Activated CD8-positive, alpha-beta memory T cell treated with anti-CD3 and anti-CD28 coated beads for 48 hours (primary cell): Measurements from ENCODE around the gene OTX2.

Experiments used
- DNase-seq, 3 experiments: peaks; one replicate each; pipeline ENCODE4 v3.0.0-alpha.2; 2020; ENCODE audit warnings: low read depth in 2 of 3, low spot score in 2 of 3

OTX2 gene

GRCh38 chr14:56810147-56810719, at the start of gene OTX2:
Gene OTX2, minus strand, starts transcription at chr14:56810479. Its CDS starts 5,023 bp downstream, at chr14:56805456.
- DNase-seq: no peak

GRCh38 chr14:56858422-56858821, 48.1 kb upstream of the OTX2 start:
- DNase-seq: no peak

GRCh38 chr14:56857216-56857615, 46.9 kb upstream of the OTX2 start:
- DNase-seq: no peak

GRCh38 chr14:56855891-56856461, 45.7 kb upstream of the OTX2 start:
- no peak for DNase-seq

- DNase-seq: no peak
Measured at GRCh38 chr14:56854325-56854724, 44.0 kb upstream of the OTX2 start.

- no peak for DNase-seq
Measured at GRCh38 chr14:56846970-56847930, 37.0 kb upstream of the OTX2 start.

GRCh38 chr14:56844406-56845002, 34.2 kb upstream of the OTX2 start:
- DNase-seq: no peak

- no peak for DNase-seq
Measured at GRCh38 chr14:56841611-56842010, 31.3 kb upstream of the OTX2 start.

- DNase-seq: no peak
Measured at GRCh38 chr14:56840221-56840620, 29.9 kb upstream of the OTX2 start.

GRCh38 chr14:56829151-56829550, 18.9 kb upstream of the OTX2 start:
- no peak for DNase-seq

GRCh38 chr14:56826214-56826613, 15.9 kb upstream of the OTX2 start:
- DNase-seq: no peak

- DNase-seq: no peak
Measured at GRCh38 chr14:56821805-56822610, 11.7 kb upstream of the OTX2 start.

GRCh38 chr14:56821177-56821576, 10.9 kb upstream of the OTX2 start:
- no peak for DNase-seq

- DNase-seq: no peak
Measured at GRCh38 chr14:56817396-56817921, 7.2 kb upstream of the OTX2 start.

- no peak for DNase-seq
Measured at GRCh38 chr14:56816574-56817391, 6.5 kb upstream of the OTX2 start.

GRCh38 chr14:56815745-56816144, 5.5 kb upstream of the OTX2 start:
- DNase-seq: no peak

GRCh38 chr14:56814969-56815700, 4.9 kb upstream of the OTX2 start:
- DNase-seq: no peak

GRCh38 chr14:56814519-56814959, 4.3 kb upstream of the OTX2 start:
- DNase-seq: no peak

GRCh38 chr14:56813143-56813551, 2.9 kb upstream of the OTX2 start:
- DNase-seq: no peak
